ENCODE data around the gene OFD1. TPM values are rescaled to one million over a fixed set of nuclear protein-coding genes. Genes with fewer than 3 reads are reported as not detected.

OFD1 gene
- total and polyA plus RNA-seq, 2 of the 8 experiments (the other 6 are each of a cell fraction or from before 2014, with no cell fraction given), result 8.0 to 23.4 TPM

- TF ChIP-seq BCL11A (IDR thresholded peaks at IDR 0.05; ENCODE audit: low read depth in 2 of 2, low read length in 2 of 2), result no peak
- TF ChIP-seq MAFK (IDR thresholded peaks at IDR 0.05; ENCODE audit: low read depth, low read length), result no peak
- TF ChIP-seq EZH2 (IDR thresholded peaks at IDR 0.05; ENCODE audit: low read depth, low read length, severe bottlenecking), result no peak
- no peak for TF ChIP-seq GTF2F1 (IDR thresholded peaks at IDR 0.05; ENCODE audit: borderline replicate concordance, low read depth, low read length)
- no peak for TF ChIP-seq RNF2 (IDR thresholded peaks at IDR 0.05; ENCODE audit: borderline replicate concordance, low read depth, low read length, missing control alignments, poor library complexity, severe bottlenecking)
- no peak for TF ChIP-seq RBBP5 (IDR thresholded peaks at IDR 0.05; ENCODE audit: borderline replicate concordance, low read depth, low read length)
- no peak for TF ChIP-seq SIN3A (conservative IDR thresholded peaks at IDR 0.05 in 1 of 2, IDR thresholded peaks at IDR 0.05 in 1 of 2; ENCODE audit: low read depth in 1 of 2, low read length in 2 of 2)
- TF ChIP-seq GABPA (IDR thresholded peaks at IDR 0.05; ENCODE audit: borderline replicate concordance, insufficient read depth, low read length), result no peak
These were observed 36.1 kb upstream of the OFD1 start (continued) for GRCh38 chrX:13698432-13698831.

All from H1 (cell line).